ENCODE data around the gene UBASH3B.
"Not testable (repeated sequence)": the region's sequence is repeated elsewhere in the genome, so short reads cannot be mapped to it uniquely, and the experiment has no call there.

The UBASH3B gene

GRCh38 chr11:122852074-122852795 is 196.7 kb downstream of the UBASH3B start:
- no peak for DNase-seq (ENCODE audit: low spot score)

GRCh38 chr11:122852796-122853160 is 197.3 kb downstream of the UBASH3B start:
- no peak for DNase-seq (ENCODE audit: low spot score)

- DNase-seq (ENCODE audit: low spot score): no peak
These were observed 197.7 kb downstream of the UBASH3B start for GRCh38 chr11:122853261-122853660.

GRCh38 chr11:122853971-122854446 is 198.5 kb downstream of the UBASH3B start:
- peak; percentile 80 for DNase-seq (ENCODE audit: low spot score)

- DNase-seq (ENCODE audit: low spot score): no peak
These were observed 206.1 kb downstream of the UBASH3B start for GRCh38 chr11:122861631-122862030.

- no peak for DNase-seq (ENCODE audit: low spot score)
These were observed 206.6 kb downstream of the UBASH3B start for GRCh38 chr11:122862091-122862490.

GRCh38 chr11:122863154-122863553 is 207.6 kb downstream of the UBASH3B start:
- DNase-seq (ENCODE audit: low spot score): not testable (repeated sequence)

- DNase-seq (ENCODE audit: low spot score): peak; percentile 42
These were observed 208.3 kb downstream of the UBASH3B start for GRCh38 chr11:122863704-122864326.
